T-helper 1 cell (primary cell): ENCODE measurements around the gene SLC26A1.
"Not testable (repeated sequence)": the region's sequence is repeated elsewhere in the genome, so short reads cannot be mapped to it uniquely, and the experiment has no call there.

Experiments
- DNase-seq, 5 donors: peaks; one replicate each; pipeline ENCODE4 v3.0.0-alpha.2; 2012 to 2020

SLC26A1 gene

DNA sequence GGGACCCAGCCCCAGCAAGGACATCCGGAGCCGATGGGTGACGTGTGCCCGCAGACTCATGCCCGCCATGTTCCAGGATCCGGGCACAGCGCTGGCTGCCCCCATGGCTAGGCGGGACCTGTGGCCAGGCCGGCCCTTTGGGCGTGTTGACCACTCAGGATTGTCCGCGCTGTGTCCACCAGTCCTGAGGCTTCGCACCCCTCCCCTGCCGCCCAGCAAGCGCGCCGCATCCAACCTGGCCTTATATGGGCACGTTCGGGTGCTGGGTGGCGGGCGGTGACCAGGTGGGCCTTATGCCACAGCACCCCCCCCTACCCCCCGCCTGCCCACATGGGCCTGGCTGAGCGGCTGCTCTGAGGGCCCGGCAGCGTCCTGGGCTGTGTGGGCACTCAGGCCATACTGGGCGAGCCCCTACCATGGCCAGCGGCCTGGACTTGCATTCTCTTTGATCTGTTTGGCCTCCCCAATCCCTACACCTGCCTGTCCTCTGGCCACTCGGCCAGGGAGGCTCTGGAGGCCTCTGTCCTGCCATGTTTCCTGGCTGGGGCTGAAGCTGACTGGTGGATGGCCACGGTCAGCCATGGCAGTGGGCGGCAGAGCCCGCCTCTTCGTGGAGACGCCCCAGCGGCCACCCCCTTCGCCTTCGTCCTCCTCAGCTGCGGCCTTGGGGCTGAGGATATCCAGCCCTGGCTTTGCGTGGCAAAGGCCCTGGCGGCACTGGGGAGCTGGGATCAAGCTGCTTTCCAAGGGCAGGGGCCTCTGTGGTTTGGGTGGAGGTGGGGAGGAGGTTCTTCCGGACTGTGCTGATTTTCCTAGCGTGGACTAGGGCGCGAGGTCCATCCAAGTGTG is 20.2 kb upstream of the SLC26A1 start:
- no peak for DNase-seq

DNA sequence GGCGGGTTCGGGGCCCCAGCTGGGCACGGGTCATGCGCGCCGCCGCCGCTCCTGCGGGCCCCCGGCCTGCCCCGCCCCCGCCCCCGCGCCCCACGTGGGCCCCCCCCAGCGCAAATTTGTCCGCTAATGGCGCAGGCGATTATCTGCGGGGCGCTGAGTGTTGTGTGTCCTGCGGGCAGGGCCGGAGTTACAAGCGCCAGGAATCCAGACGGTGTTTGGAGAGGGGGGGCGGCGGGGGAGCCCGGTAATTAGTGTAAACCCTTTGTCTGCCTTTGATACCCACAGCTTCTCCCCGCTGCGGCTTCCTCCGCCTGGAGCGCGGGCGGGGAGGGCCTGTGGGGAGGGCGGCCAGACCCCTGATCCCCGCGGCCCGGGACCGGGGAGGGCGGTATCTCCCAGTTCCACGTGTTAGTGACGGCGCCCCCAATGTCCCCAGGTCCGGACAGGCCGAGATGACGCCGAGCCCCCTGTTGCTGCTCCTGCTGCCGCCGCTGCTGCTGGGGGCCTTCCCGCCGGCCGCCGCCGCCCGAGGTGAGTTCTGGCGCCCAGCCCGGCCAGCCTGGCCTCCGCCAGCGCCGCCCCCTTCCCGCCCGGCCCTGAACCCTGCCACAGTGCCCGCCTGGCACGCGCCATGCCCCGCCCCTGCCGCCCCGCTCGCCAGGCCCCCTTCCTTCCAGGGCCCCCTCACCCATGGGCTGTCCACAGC is 19.0 kb upstream of the SLC26A1 start:
- peak in 2 of 5 donors; percentile 34 to 38 for DNase-seq

DNA sequence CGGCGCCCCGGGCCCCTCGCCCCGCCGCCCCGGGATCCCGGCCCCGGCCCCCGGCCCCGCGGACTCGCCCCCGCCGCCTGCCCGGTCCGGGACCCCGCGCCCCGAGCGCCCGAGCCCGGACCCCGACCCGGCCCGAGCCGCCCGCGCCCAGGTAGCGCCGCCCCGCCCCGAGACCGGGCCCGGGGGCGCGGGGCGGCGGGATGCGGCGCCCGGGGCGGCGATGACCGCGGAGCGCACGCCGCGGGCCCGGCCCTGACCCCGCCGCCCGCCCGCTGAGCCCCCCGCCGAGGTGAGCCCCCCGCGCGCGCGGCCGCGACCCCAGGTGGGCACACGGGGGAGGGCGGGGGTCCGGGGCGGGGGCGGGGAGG is 18.4 kb upstream of the SLC26A1 start:
- DNase-seq = no peak

DNA sequence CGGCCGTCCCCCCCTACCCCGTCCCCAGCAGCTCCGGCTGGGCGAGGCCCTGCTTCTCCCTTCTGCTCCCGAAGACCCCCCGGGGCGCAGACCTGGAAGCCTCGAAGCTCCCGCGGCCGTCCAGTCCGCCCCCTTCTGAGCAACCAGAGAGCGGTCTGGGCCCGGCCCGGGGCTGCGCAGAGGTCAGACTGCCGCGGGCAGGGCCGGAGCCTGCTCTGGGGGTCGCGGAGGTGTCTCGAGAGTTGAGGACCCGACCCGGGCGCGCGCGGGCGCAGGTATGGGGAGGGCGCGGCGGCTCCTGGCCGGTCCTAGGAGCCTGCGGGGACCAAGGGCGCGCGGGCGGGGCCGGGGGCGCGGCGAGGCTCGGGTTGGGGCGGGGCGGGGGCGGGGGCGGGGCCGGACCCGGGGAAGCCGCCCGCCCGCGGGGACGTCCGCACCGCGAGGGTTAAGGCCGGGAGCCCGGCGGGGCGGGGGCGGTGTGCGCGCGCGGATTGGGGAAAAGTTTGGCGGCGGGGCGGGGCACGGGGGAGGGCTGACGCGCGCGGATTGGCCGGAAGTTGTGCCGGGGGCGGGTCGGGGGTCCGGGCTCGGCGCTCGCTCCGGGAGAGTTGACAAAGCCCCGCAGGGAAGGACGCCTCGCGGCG is 17.9 kb upstream of the SLC26A1 start, which contains the start of gene FGFRL1:
FGFRL1 (plus strand) TSS at position 605 of the 644 bp plus-strand sequence. CDS start 860 bp downstream, outside the sequence.
- peak; percentile 83 to 91 (median 90) for DNase-seq

DNA sequence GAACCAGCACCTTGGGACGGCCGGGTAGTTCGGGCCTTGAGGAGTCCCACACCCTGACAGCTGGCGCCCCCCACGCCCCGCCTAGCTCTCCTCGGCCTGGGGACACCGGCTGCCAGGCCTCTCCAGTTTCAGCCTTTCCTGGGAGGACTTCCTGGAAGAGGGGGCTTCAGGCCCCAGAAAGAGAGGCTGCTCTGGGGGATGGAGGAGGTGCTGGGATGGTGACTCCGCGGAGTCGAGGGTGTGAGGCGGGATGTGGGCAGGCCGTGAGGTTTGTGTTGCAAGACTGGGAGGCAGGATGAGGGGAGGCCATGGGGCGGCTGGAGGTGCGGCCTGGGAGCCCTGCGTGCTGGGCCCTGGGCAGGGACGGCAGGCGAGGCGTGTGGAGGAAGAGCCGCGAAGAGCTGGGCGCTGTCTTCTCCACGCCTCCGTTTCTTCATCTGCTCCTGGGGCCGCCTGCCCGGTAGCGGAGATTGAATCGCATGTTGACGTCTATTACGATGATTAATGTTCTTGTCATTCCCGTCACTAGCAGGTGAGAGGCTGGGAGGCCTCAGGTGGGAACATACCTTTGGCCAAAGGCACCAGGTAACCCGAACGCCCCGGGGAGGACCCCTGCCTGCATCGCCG is 17.3 kb upstream of the SLC26A1 start:
- peak; percentile 35 to 87 (median 58) for DNase-seq

DNA sequence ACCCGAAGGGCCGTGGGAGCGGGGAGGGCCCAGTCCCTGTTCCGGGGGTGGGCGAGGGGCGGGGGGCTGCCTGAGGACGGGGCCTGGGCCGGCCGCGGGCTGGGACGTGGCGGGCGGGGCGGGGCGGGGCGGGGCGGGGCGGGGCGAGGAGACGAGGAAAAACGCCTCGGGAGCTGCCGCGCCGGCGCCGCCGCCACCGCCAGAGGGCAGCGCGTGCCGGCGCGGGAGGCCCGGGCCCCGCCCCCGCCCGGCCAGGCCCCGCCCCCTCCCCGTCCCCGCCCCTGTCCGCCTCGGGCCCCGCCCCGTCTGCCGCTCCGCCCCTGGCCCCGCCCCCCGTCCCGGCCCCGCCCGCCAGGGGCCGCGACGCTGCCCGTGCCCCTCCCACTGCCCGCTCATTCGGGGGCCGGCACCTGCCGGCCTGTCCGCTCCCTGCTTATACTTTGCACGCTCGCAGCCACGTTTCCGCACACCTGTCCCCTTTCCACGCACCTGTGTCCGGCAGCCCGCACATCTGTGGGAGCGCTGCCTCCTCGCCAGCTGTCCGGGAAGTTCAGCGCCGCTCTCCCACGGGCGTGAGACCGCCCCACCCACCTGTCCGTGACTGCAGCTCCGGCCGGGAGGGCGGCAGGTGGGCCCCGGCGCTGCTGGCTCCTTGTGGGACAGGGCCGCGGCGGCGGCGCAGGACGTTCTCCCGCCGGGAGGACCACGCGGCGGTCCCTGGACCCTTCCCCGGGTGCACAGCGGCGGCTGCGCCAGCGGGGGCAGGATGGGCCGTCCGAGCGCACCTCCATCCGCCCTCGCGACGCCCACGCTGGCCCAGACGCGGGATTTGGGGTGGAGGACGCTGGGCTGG is 16.6 kb upstream of the SLC26A1 start:
- DNase-seq = peak; percentile 59 to 82 (median 69)

DNA sequence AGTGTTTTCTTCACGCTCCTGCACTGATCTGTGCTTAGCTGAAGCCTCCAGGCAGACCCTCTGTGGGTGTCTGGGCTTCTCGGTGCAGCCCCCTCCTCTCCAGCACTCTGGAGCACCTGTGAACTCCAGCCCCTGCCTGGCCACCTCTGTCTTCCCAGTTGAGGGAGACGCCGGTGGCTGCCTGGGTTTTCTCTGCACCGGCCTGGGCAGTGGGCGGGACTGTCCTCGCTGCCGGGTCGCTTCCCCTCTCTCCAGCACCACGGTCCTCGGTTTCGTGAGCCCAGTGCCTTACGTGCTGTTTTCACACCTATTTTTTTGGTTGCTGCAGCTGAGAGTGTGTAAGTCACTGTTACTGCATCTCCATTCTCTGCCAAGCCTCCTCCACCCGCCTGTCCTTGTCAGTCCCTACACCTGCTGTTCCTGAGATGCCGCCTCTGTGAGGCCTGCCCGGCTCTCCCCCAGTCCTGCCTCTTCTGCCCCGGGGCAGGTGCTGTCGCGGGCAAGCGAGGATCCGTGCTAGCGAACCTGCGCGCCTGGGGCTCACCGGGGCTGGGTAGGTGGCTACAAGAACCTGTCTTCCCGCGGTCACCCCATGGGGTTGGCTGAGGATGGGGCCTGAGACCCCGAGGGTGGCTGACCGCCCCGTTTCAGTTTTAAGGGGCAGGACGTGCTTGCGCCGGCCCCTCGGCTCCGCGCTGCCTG is 15.8 kb upstream of the SLC26A1 start:
- peak in 2 of 5 donors; percentile 26 to 37 for DNase-seq

DNA sequence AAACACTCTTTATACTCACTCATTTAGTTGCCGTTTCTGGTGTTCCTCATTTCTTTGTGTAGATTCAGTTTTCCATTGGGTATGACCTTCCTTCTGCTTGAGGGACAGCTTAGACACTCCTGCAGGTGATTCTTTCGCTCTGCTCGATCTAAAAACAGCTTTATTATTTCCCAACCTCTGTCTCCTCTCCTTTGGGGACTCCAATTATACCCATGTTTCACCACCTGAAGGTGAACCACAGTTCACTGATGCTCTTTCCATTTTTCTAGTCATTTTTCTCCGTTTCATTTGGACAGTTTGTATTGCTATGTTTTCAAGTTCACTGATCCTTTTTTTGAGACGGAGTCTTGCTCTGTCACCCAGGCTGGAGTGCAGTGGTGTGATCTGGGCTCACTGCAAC is 13.7 kb upstream of the SLC26A1 start:
- DNase-seq = no peak

DNA sequence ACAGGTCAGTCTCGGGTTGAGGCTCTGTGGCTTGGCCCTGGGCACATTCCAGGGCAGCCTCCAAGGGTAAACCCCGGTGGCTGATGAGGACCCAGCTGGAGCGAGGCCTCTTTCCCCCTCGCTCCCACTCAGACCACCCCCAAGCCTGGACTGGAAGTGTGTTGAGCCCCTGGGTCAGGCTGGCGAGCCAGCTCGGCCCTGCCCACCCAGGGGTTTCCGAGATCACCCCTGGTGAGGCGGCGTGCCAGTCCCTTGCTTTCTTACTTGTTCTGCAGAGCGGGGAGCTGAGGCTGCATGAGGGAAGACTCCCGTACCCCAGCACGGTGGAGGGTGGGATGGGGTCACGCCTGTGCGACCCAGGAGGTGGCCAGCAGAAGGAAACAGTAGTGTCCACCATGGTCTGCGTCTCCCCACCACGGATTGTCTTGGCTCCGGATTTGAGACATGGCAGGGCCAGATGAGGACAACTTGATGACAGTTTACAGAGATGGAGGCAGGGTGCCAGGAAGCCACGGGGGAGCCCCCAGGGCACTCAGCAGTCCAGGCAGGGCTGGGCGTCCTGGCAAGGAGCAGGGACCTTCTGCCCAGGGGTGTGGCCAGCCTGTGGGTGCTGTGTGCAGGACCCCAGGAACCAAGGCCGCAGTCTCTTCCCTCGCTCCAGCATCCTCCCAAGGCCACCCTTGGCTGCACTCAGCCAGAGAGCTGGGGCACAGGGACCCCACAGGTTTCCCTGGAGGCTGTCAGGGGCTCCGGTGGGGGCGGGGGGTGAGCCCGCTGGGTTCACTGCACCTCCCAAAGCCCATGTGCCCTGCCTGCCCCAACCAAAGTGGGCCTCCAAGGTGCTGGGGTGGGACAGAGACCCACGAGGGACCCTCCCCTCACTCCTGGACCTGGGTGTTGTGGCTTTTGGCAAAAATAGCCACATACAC is 11.6 kb upstream of the SLC26A1 start:
- no peak for DNase-seq

DNA sequence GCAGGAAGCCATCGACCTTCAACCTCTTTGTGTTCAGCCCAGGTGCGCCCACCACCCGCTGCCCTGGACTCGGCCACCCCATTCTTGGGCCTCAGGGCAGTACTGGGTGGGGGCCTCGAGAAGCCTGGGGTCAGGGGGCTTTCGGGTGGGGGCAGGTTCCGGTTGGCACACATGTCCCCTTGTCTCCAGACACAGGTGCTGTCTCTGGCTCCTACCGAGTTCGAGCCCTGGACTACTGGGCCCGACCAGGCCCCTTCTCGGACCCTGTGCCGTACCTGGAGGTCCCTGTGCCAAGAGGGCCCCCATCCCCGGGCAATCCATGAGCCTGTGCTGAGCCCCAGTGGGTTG is 10.8 kb upstream of the SLC26A1 start:
- no peak for DNase-seq

DNA sequence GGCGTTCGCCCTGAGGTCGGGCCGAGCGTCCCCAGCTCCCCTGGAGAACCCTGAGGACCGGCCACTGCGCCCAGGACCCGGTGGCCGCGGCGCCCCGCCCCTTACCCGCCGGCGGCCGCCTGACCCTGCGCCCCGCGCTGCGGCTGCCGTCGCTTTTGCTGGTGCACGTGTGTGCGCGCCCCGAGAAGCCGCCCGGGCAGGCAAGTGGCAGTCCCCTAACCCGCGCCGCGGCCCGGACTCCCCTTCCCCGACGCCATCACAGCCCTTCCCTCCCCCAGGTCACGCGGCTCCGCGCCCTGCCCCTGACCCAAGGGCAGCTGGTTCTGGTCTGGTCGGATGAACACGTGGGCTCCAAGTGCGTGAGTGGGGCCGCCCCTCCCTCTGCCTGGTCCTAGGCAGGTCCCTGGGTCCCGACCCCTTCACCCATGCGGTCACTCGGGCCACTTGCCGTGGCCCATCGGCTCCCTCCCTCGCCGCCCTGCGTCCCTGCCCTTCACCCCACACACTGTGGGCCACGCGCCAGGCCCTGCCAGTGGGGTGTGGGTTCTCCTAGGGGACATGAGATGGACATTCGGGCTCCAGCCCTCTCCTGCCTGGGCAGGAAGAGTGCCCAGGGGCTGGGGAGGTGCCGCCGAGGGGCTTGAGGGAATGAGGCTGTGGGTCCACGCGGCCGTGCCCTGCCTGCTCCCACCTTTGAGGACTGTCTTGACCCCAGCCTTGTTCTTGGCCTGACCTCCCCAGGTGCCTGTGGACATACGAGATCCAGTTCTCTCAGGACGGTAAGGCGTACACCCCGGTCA is 10.3 kb upstream of the SLC26A1 start:
- no peak for DNase-seq

DNA sequence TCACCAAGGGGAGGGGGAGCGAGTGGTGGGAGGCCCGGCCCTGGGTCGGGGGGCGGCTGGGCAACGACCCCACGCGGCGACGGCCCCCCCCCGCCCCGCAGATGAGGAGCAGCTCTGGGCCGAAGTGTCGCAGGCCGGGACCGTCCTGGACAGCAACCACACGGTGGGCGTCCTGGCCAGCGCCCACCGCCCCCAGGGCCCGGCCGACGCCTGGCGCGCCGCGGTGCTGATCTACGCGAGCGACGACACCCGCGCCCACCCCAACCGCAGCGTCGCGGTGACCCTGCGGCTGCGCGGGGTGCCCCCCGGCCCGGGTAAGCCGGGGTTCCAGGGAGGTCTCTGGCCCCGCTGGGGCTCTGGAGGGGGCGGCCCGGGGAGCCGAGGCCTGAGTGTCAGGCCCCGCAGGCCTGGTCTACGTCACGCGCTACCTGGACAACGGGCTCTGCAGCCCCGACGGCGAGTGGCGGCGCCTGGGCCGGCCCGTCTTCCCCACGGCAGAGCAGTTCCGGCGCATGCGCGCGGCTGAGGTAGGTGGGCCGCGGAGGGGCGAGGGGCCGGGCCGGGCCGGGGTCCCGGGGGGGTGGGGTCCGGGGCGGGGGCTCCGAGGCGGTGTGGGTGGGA is 9.5 kb upstream of the SLC26A1 start:
- no peak for DNase-seq

DNA sequence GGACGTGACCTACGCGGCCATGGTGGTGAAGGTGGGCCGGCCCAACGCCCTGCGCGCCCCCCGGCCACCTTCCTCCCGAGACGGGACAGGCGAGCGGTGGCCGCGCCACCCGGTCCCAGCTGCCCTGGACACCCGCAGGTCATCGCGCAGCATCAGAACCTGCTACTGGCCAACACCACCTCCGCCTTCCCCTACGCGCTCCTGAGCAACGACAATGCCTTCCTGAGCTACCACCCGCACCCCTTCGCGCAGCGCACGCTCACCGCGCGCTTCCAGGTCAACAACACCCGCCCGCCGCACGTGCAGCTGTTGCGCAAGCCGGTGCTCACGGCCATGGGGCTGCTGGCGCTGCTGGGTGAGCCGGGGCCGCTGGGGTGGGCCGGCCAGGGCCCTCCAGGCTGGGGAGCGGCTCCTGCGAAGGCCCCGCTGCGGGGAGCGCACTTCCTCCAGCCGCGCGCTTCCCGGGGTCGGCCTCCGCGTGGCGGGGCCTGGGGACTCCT is 9.0 kb upstream of the SLC26A1 start:
- DNase-seq = no peak

DNA sequence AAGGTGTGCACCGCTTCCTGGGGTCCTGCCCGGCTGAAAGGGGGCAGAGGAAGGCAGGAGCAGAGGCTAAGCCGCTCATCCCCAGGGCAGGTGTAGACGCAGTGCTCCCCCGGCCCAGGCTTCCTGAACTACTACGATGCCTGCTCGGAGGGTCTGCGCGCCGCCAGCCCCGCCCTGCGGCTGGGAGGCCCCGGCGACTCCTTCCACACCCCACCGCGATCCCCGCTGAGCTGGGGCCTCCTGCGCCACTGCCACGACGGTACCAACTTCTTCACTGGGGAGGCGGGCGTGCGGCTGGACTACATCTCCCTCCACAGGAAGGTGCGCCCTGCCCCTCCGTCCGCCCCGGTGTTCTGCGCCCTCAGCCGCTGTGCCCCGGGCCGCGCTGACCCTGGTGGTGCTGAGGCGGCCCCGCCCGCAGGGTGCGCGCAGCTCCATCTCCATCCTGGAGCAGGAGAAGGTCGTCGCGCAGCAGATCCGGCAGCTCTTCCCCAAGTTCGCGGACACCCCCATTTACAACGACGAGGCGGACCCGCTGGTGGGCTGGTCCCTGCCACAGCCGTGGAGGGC is 8.4 kb upstream of the SLC26A1 start:
- DNase-seq = no peak

DNA sequence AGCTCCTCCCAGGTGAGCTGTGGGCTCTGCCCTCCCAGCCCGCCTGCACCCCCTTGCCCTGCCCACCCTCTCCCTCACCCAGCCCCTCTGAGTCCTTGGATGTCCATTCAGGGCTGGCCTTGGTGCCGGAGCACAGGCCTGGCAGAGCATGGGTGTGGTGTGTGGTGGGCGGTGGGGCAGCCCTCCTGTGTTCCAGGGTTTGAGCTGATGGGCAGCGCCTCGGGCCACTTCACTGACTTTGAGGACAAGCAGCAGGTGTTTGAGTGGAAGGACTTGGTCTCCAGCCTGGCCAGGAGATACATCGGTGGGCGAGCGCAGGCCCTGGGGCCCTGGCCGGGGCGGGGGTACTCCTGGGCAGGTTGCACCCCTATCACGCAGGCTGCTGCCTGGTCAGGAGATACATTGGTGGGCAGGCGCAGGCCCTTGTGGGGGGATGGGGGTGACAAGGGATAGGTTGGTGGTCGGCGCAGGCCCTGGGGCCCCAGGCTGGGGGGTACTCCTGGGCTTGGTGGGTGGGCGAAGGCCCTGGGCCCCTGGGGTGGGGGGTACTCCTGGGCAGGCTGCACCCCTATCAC is 7.6 kb upstream of the SLC26A1 start:
- no peak for DNase-seq

DNA sequence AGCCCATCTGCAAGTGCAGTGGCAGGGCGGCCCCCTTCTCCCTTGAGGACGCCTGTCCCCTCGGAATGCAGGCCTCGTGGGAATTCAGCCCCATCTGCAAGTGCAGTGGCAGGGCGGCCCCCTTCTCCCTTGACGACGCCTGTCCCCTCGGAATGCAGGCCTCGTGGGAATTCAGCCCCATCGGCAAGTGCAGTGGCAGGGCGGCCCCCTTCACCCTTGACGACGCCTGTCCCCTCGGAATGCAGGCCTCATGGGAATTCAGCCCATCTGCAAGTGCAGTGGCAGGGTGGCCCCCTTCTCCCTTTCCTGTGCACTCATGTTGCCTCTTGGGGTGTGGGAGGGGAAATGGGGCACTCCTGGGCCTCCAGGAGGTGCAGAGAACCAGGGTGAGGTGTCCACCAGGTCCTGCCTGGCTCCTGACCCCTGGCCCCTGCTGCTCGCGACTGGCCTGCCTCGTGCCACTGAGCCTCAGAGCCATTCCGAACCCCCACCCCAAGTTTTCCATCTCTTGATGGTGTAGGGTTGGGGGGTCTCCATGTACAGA is 6.8 kb upstream of the SLC26A1 start:
- DNase-seq = no peak

DNA sequence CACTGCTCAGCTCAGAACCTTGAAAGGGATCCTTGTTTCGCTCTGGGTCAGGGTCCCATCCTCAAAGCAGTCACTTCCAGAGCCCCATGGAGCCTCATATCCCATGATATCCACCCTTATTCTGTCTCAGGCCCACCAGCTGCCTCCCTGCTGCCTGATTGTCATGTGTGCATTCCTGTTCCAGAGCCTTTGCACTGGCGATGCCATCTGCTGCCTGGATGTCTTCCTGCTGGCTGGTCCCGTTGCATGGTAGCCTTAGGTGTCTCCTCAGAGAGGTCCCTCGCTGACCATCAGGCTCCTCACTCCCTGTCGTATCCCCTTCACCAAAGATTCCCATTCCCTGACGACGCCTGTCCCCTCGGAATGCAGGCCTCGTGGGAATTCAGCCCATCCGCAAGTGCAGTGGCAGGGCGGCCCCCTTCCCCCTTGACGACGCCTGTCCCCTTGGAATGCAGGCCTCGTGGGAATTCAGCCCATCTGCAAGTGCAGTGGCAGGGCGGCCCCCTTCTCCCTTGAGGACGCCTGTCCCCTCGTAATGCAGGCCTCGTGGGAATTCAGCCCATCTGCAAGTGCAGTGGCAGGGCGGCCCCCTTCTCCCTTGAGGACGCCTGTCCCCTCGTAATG is 6.1 kb upstream of the SLC26A1 start:
- DNase-seq = not testable (repeated sequence)
